HepG2 (cell line): ENCODE results near the gene GNA12. TPM values are rescaled to one million over a fixed set of nuclear protein-coding genes. Genes with fewer than 3 reads are reported as not detected.

Experiments
- ATF5 ChIP-seq: sonication (generic); formaldehyde crosslinking; IDR thresholded peaks from 2 replicates; pipeline ENCODE4 v1.4.0; 2020; ENCODE audit warnings: mild to moderate bottlenecking, low read depth, missing genetic modification reagents
- EED ChIP-seq: sonication (generic); formaldehyde crosslinking; IDR thresholded peaks from 2 replicates; pipeline ENCODE4 v1.5.0; 2020; ENCODE audit warnings: mild to moderate bottlenecking, missing genetic modification reagents
- ELF4 ChIP-seq: sonication (generic); formaldehyde crosslinking; IDR thresholded peaks from 2 replicates; pipeline ENCODE4 v1.5.0; 2020; ENCODE audit warnings: missing genetic modification reagents, mild to moderate bottlenecking, moderate library complexity, borderline replicate concordance
- FOSL2 ChIP-seq: sonication (generic); formaldehyde crosslinking; IDR thresholded peaks from 2 replicates; pipeline ENCODE4 v1.4.0; 2020; ENCODE audit warnings: missing genetic modification reagents
- MYNN ChIP-seq: sonication (generic); formaldehyde crosslinking; IDR thresholded peaks from 2 replicates; pipeline ENCODE4 v1.4.0; 2020; ENCODE audit warnings: mild to moderate bottlenecking, low read depth, missing genetic modification reagents
- NR2F6 ChIP-seq, 2 experiments: IDR thresholded peaks; 2 replicates each; pipeline ENCODE4 v1.6.1; 2016; ENCODE audit warnings: antibody characterized with exemption in 1 of 2, mild to moderate bottlenecking in 1 of 2
- PAF1 ChIP-seq: IDR thresholded peaks from 2 replicates; pipeline ENCODE4 v1.6.1; 2016; ENCODE audit warnings: missing genetic modification reagents, missing compliant biosample characterization
- SOX6 ChIP-seq, 2 experiments: fragments of 450-650 bp in 1 of 2; sonication (generic) in 1 of 2; formaldehyde crosslinking in 1 of 2; IDR thresholded peaks; 2 replicates each; pipeline versions ENCODE4 v1.4.0 to v1.6.1; 2017 to 2020; ENCODE audit warnings: antibody characterized with exemption in 1 of 2, mild to moderate bottlenecking in 1 of 2, missing genetic modification reagents in 1 of 2
- TOE1 ChIP-seq: sonication (generic); formaldehyde crosslinking; IDR thresholded peaks from 2 replicates; pipeline ENCODE4 v1.4.0; 2020; ENCODE audit warnings: mild to moderate bottlenecking, missing genetic modification reagents
- YEATS2 ChIP-seq: sonication (generic); formaldehyde crosslinking; IDR thresholded peaks from 2 replicates; pipeline ENCODE4 v1.4.0; 2020; ENCODE audit warnings: missing genetic modification reagents, borderline replicate concordance
- ZEB1 ChIP-seq: IDR thresholded peaks from 2 replicates; pipeline ENCODE4 v1.6.1; 2012; ENCODE audit warnings: mild to moderate bottlenecking, low read depth, inconsistent platforms; ENCODE audit not compliant: insufficient replicate concordance
- ZNF160 ChIP-seq: sonication (generic); formaldehyde crosslinking; IDR thresholded peaks from 2 replicates; pipeline ENCODE4 v1.8.0; 2022; ENCODE audit warnings: mild to moderate bottlenecking, inconsistent platforms, missing genetic modification reagents
- ZNF296 ChIP-seq: sonication (generic); formaldehyde crosslinking; conservative IDR thresholded peaks from 2 replicates; pipeline ENCODE4 v1.5.0; 2020; ENCODE audit warnings: mild to moderate bottlenecking, missing genetic modification reagents
- ZNF337 ChIP-seq: sonication (generic); formaldehyde crosslinking; IDR thresholded peaks from 2 replicates; pipeline ENCODE4 v1.5.1; 2020; ENCODE audit warnings: missing genetic modification reagents, low read depth, mild to moderate bottlenecking, borderline replicate concordance
- ZNF605 ChIP-seq: sonication (generic); formaldehyde crosslinking; IDR thresholded peaks from 2 replicates; pipeline ENCODE4 v1.8.0; 2022; ENCODE audit warnings: mild to moderate bottlenecking, missing genetic modification reagents
- ZNF615 ChIP-seq: sonication (generic); formaldehyde crosslinking; IDR thresholded peaks from 2 replicates; pipeline ENCODE4 v1.5.0; 2020; ENCODE audit warnings: mild to moderate bottlenecking, missing genetic modification reagents, borderline replicate concordance
- ZNF720 ChIP-seq: sonication (generic); formaldehyde crosslinking; IDR thresholded peaks from 2 replicates; pipeline ENCODE4 v1.4.0; 2020; ENCODE audit warnings: missing genetic modification reagents
- ZNF746 ChIP-seq: sonication (generic); formaldehyde crosslinking; IDR thresholded peaks from 2 replicates; pipeline ENCODE4 v1.8.0; 2022; ENCODE audit warnings: mild to moderate bottlenecking, missing genetic modification reagents
- polyA plus RNA-seq, 8 experiments: library from polyadenylated mRNA; depleted of rRNA in 3 of 8; stranded (reverse) in 7 of 8; unstranded in 1 of 8; fragments of >200 nt; fragmentation: Illumina TruSeq in 4 of 8; extraction: Trizol in 4 of 8; gene quantifications; 2 replicates each; pipeline versions ENCODE4 v1.2.1 to v1.2.3, GENCODE V29; 2011 to 2016; ENCODE audit warnings: low read depth in 4 of 8, missing spikeins in 1 of 8, mixed read lengths in 1 of 8; ENCODE audit not compliant: insufficient read depth in 1 of 8
- total RNA-seq, 5 experiments: library from RNA; depleted of rRNA; stranded (reverse); fragments of >200 nt; fragmentation: Illumina TruSeq; extraction: Trizol; gene quantifications; 2 replicates each; pipeline ENCODE4 v1.2.3, GENCODE V29; 2016; ENCODE audit warnings: low read depth in 1 of 5
- TF ChIP-seq, protein P1 (sequence below): sonication (generic); formaldehyde crosslinking; IDR thresholded peaks from 2 replicates; pipeline ENCODE4 v1.4.0; 2020; ENCODE audit warnings: missing genetic modification reagents, mild to moderate bottlenecking, borderline replicate concordance
- TF ChIP-seq, protein P2 (sequence below): sonication (generic); formaldehyde crosslinking; conservative IDR thresholded peaks from 2 replicates; pipeline ENCODE4 v1.5.0; 2020; ENCODE audit warnings: missing genetic modification reagents
- TF ChIP-seq, protein P3 (sequence below): IDR thresholded peaks from 2 replicates; pipeline ENCODE4 v1.6.1; 2016; ENCODE audit warnings: low read depth, borderline replicate concordance
- TF ChIP-seq, protein P4 (sequence below), 2 experiments: sonication (generic) in 1 of 2; formaldehyde crosslinking in 1 of 2; IDR thresholded peaks; 2 replicates each; pipeline versions ENCODE4 v1.4.0 to v1.6.1; 2018 to 2020; ENCODE audit warnings: missing genetic modification reagents in 2 of 2, borderline replicate concordance in 1 of 2, low read depth in 1 of 2, mild to moderate bottlenecking in 1 of 2, missing biosample characterization in 1 of 2

The GNA12 gene
- total and polyA plus RNA-seq, 2 of the 13 experiments (the other 11 are each of a cell fraction or from before 2014, with no cell fraction given): 16.2 to 50.9 TPM

DNA sequence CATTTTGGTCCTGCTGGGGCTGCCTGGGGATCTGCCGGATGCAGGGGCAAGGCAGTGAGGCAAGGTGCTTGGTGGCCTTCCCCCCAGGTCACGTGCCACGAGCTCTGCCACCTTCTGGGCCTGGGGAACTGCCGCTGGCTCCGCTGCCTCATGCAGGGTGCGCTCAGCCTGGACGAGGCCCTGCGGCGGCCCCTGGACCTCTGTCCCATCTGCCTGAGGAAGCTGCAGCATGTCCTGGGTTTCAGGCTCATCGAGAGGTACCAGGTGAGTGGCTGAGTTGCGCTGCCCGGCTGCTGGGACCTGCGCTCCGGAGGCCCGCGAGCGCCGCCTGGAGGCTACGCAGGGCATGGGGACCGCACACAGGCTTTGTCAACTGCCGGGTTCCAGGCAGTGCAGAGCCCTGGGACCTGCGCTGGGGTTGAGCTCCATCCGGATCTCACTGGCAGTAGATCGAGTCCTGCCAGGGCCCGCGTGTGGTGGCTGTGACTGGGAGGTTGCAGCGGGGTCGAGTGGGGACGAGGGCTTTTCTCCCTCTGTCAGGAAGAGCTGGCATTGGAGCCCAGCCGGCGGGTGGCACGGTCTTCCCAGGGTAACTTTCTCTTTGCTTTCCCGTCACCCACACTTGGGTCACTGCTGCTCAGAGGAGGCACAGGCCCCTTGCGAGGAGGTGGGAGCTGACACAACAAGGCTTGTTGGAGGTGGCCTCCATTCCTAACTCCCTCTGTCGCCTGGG, 134.4 kb downstream of the GNA12 start (continued):
- TF ChIP-seq, protein P1, sequence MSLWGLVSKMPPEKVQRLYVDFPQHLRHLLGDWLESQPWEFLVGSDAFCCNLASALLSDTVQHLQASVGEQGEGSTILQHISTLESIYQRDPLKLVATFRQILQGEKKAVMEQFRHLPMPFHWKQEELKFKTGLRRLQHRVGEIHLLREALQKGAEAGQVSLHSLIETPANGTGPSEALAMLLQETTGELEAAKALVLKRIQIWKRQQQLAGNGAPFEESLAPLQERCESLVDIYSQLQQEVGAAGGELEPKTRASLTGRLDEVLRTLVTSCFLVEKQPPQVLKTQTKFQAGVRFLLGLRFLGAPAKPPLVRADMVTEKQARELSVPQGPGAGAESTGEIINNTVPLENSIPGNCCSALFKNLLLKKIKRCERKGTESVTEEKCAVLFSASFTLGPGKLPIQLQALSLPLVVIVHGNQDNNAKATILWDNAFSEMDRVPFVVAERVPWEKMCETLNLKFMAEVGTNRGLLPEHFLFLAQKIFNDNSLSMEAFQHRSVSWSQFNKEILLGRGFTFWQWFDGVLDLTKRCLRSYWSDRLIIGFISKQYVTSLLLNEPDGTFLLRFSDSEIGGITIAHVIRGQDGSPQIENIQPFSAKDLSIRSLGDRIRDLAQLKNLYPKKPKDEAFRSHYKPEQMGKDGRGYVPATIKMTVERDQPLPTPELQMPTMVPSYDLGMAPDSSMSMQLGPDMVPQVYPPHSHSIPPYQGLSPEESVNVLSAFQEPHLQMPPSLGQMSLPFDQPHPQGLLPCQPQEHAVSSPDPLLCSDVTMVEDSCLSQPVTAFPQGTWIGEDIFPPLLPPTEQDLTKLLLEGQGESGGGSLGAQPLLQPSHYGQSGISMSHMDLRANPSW: no peak
- no peak for TF ChIP-seq PAF1
- TF ChIP-seq ZNF296 (CRISPR knock-in tag): no peak
- no peak for TF ChIP-seq ZNF615 (CRISPR knock-in tag)
- TF ChIP-seq, protein P2, sequence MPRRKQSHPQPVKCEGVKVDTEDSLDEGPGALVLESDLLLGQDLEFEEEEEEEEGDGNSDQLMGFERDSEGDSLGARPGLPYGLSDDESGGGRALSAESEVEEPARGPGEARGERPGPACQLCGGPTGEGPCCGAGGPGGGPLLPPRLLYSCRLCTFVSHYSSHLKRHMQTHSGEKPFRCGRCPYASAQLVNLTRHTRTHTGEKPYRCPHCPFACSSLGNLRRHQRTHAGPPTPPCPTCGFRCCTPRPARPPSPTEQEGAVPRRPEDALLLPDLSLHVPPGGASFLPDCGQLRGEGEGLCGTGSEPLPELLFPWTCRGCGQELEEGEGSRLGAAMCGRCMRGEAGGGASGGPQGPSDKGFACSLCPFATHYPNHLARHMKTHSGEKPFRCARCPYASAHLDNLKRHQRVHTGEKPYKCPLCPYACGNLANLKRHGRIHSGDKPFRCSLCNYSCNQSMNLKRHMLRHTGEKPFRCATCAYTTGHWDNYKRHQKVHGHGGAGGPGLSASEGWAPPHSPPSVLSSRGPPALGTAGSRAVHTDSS (CRISPR knock-in tag): no peak
- TF ChIP-seq, protein P3, sequence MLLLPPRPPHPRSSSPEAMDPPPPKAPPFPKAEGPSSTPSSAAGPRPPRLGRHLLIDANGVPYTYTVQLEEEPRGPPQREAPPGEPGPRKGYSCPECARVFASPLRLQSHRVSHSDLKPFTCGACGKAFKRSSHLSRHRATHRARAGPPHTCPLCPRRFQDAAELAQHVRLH: peak; percentile 73; the same call in 1 of the 2 replicates
- peak; percentile 42 for TF ChIP-seq ZEB1
- TF ChIP-seq, protein P4, sequence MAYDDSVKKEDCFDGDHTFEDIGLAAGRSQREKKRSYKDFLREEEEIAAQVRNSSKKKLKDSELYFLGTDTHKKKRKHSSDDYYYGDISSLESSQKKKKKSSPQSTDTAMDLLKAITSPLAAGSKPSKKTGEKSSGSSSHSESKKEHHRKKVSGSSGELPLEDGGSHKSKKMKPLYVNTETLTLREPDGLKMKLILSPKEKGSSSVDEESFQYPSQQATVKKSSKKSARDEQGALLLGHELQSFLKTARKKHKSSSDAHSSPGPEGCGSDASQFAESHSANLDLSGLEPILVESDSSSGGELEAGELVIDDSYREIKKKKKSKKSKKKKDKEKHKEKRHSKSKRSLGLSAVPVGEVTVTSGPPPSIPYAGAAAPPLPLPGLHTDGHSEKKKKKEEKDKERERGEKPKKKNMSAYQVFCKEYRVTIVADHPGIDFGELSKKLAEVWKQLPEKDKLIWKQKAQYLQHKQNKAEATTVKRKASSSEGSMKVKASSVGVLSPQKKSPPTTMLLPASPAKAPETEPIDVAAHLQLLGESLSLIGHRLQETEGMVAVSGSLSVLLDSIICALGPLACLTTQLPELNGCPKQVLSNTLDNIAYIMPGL (CRISPR knock-in tag; IDR thresholded peaks at IDR 0.05; ENCODE audit: borderline replicate concordance in 1 of 2, low read depth in 1 of 2): peak; percentile 59 to 62; a peak in 2 of 4 replicates
- TF ChIP-seq EED: 0 out of 2 replicates have a peak, but pooled peaks have one; percentile 67
- peak; percentile 29; the same call in 1 of the 2 replicates for TF ChIP-seq FOSL2
- no peak for TF ChIP-seq MYNN (CRISPR knock-in tag)
- no peak for TF ChIP-seq TOE1 (CRISPR knock-in tag)
- no peak for TF ChIP-seq NR2F6 (IDR thresholded peaks at IDR 0.05)
- TF ChIP-seq NR2F6 (CRISPR knock-in tag; IDR thresholded peaks at IDR 0.05): peak; percentile 41; the same call in 1 of the 2 replicates
- no peak for TF ChIP-seq ZNF720
- TF ChIP-seq ZNF746: no peak
- TF ChIP-seq ZNF337 (CRISPR knock-in tag): no peak
- TF ChIP-seq YEATS2 (CRISPR knock-in tag): 0 out of 2 replicates have a peak, but pooled peaks have one; percentile 29
- 0 out of 2 replicates have a peak, but pooled peaks have one; percentile 25 for TF ChIP-seq ZNF160 (CRISPR knock-in tag)
- no peak for TF ChIP-seq ELF4
- no peak for TF ChIP-seq SOX6 (IDR thresholded peaks at IDR 0.05)
- TF ChIP-seq SOX6 (CRISPR knock-in tag; IDR thresholded peaks at IDR 0.05): no peak
- peak; percentile 36; the same call in 1 of the 2 replicates for TF ChIP-seq ZNF605 (CRISPR knock-in tag)
- no peak for TF ChIP-seq ATF5 (CRISPR knock-in tag)
